Mesendoderm (in vitro differentiated cells): ENCODE results near the gene ZBED4.
A peak's percentile ranks its signal among the peaks of the same experiment; 100 is the strongest.

Experiments
- DNase-seq: peaks from one replicate; pipeline ENCODE4 v3.0.0; 2013
- H2AK5ac ChIP-seq: 2 replicates; pipeline ENCODE4 v1.6.1; 2013; ENCODE audit warnings: low read length, inconsistent platforms
- H2BK120ac ChIP-seq: 2 replicates; pipeline ENCODE4 v1.6.1; 2013; ENCODE audit warnings: low read depth, mild to moderate bottlenecking, low read length, moderate library complexity, mixed read lengths
- H2BK15ac ChIP-seq: replicated peaks from 2 replicates; pipeline ENCODE4 v1.6.1; 2013; ENCODE audit warnings: low read depth, mild to moderate bottlenecking, moderate library complexity
- H2BK5ac ChIP-seq: 2 replicates; pipeline ENCODE4 v1.6.1; 2013; ENCODE audit warnings: low read length, inconsistent platforms
- H3K18ac ChIP-seq: 2 replicates; pipeline ENCODE4 v1.6.1; 2013; ENCODE audit warnings: mild to moderate bottlenecking, low read length, mixed read lengths
- H3K23ac ChIP-seq: one replicate; pipeline ENCODE4 v1.6.1; 2013; ENCODE audit warnings: low read length
- H3K27ac ChIP-seq: 2 replicates; pipeline ENCODE4 v1.5.1; 2013; ENCODE audit warnings: low read depth, mild to moderate bottlenecking, inconsistent platforms, low read length, moderate library complexity
- H3K27me3 ChIP-seq: 2 replicates; pipeline ENCODE4 v1.6.1; 2013; ENCODE audit warnings: low read length, control low read depth, mild to moderate bottlenecking, inconsistent platforms; ENCODE audit not compliant: insufficient read depth, poor library complexity
- H3K36me3 ChIP-seq: 2 replicates; pipeline ENCODE4 v1.6.1; 2013; ENCODE audit warnings: low read length, inconsistent platforms; ENCODE audit not compliant: control insufficient read depth, insufficient read depth
- H3K4ac ChIP-seq: one replicate; pipeline ENCODE4 v1.6.1; 2013; ENCODE audit warnings: low read depth, mild to moderate bottlenecking, low read length, moderate library complexity
- H3K4me1 ChIP-seq: 2 replicates; pipeline ENCODE4 v1.6.1; 2013; ENCODE audit warnings: low read depth, low read length, inconsistent platforms; ENCODE audit not compliant: control insufficient read depth
- H3K4me2 ChIP-seq: 2 replicates; pipeline ENCODE4 v1.6.1; 2013; ENCODE audit warnings: low read length
- H3K4me3 ChIP-seq: 2 replicates; pipeline ENCODE4 v1.5.1; 2013; ENCODE audit warnings: mild to moderate bottlenecking, low read length
- H3K56ac ChIP-seq: one replicate; pipeline ENCODE4 v1.6.1; 2013; ENCODE audit warnings: low read length
- H3K79me1 ChIP-seq: 2 replicates; pipeline ENCODE4 v1.6.1; 2013; ENCODE audit warnings: low read length, inconsistent platforms
- H3K79me2 ChIP-seq: 2 replicates; pipeline ENCODE4 v1.6.1; 2013; ENCODE audit warnings: mild to moderate bottlenecking, low read length; ENCODE audit not compliant: control insufficient read depth, insufficient read depth
- H3K9ac ChIP-seq: 2 replicates; pipeline ENCODE4 v1.6.1; 2013; ENCODE audit warnings: low read length, inconsistent platforms
- H4K5ac ChIP-seq: one replicate; pipeline ENCODE4 v1.6.1; 2013; ENCODE audit warnings: low read length
- H4K8ac ChIP-seq: one replicate; pipeline ENCODE4 v1.6.1; 2013; ENCODE audit warnings: low read depth, mild to moderate bottlenecking, control low read depth, low read length, moderate library complexity
- WGBS: extraction: QIAGEN DNeasy Blood & Tissue Kit; methylation state at CpG from one replicate; pipeline ENCODE4 v1.1.7; 2013; ENCODE audit warnings: low lambda C conversion rate, missing lambda C conversion rate; ENCODE audit not compliant: insufficient coverage; ENCODE audit errors: extremely low coverage; 5-methylcytosine and 5-hydroxymethylcytosine counted together

ZBED4 gene

GRCh38 chr22:49917974-49918910 is 64.6 kb downstream of the ZBED4 start, which contains the start of the genes ALG12 and CRELD2:
Gene ALG12 (minus strand): TSS chr22:49918438. CDS start chr22:49913765, 4,673 bp downstream.
Gene CRELD2 (plus strand): TSS chr22:49918634. CDS start chr22:49918770, 136 bp downstream.
- Histone ChIP-seq H2AK5ac (no peak within 1 kb of the TSS), H3K56ac (peak within 1 kb of the TSS; percentile 97), H2BK15ac (no peak within 1 kb of the TSS), H3K4me3 (peak within 1 kb of the TSS; percentile 77), H3K27ac (peak within 1 kb of the TSS; percentile 97), H3K4me2 (peak within 1 kb of the TSS; percentile 71), H3K9ac (peak within 1 kb of the TSS; percentile 95), H3K23ac (peak within 1 kb of the TSS; percentile 45), H4K5ac (no peak within 1 kb of the TSS), H3K4me1 (no peaks in the 10 kb centered on the region), H3K27me3 (no peaks in the 10 kb centered on the region), H3K36me3 (peaks cover 7% of the 10 kb centered on the region), H2BK120ac (no peak within 1 kb of the TSS), H3K79me2 (no peaks in the 10 kb centered on the region), H3K18ac (peak within 1 kb of the TSS; percentile 85), H3K4ac (peak within 1 kb of the TSS; percentile 88), H4K8ac (no peak within 1 kb of the TSS), H3K79me1 (peaks cover 6% of the 10 kb centered on the region), H2BK5ac (peak within 1 kb of the TSS; percentile 85)
- peak; percentile 98 for DNase-seq
- no CpG with 5 or more reads among the region's 103 CpGs for WGBS

GRCh38 chr22:49918911-49919881 is 65.6 kb downstream of the ZBED4 start:
- peak overlapping the region; percentile 71 for H3K4me2 ChIP-seq
- peak overlapping the region; percentile 65 for H3K9ac ChIP-seq
- no peak for DNase-seq
- no peak overlapping the region for H2BK5ac ChIP-seq
- H3K4me1 ChIP-seq, result no peaks in the 10 kb centered on the region
- H3K36me3 ChIP-seq, result peaks cover 7% of the 10 kb centered on the region
- H4K8ac ChIP-seq, result no peak overlapping the region
- peak overlapping the region; percentile 75 for H3K4me3 ChIP-seq
- no peak overlapping the region for H3K18ac ChIP-seq
- no peaks in the 10 kb centered on the region for H3K27me3 ChIP-seq
- no CpG with 5 or more reads among the region's 47 CpGs for WGBS
- H3K79me2 ChIP-seq, result no peaks in the 10 kb centered on the region
- no peak overlapping the region for H3K4ac ChIP-seq
- peak overlapping the region; percentile 93 for H3K56ac ChIP-seq
- H3K79me1 ChIP-seq, result peaks cover 6% of the 10 kb centered on the region
- no peak overlapping the region for H3K23ac ChIP-seq
- no peak overlapping the region for H2AK5ac ChIP-seq
- no peak overlapping the region for H2BK120ac ChIP-seq
- H2BK15ac ChIP-seq, result no peak overlapping the region
- no peak overlapping the region for H4K5ac ChIP-seq
- no peak overlapping the region for H3K27ac ChIP-seq

GRCh38 chr22:49920859-49921258 is 67.2 kb downstream of the ZBED4 start:
- WGBS, result no CpG with 5 or more reads among the region's 18 CpGs
- Histone ChIP-seq H3K18ac (no peak overlapping the region), H3K56ac (no peak overlapping the region), H3K23ac (no peak overlapping the region), H3K79me2 (no peaks in the 10 kb centered on the region), H4K5ac (no peak overlapping the region), H2BK15ac (no peak overlapping the region), H3K4me2 (no peak overlapping the region), H3K36me3 (peaks cover 7% of the 10 kb centered on the region), H4K8ac (no peak overlapping the region), H3K4me1 (no peaks in the 10 kb centered on the region), H2BK120ac (no peak overlapping the region), H3K9ac (no peak overlapping the region), H3K4me3 (no peak overlapping the region), H3K79me1 (peaks cover 6% of the 10 kb centered on the region), H2AK5ac (no peak overlapping the region), H3K27ac (no peak overlapping the region), H2BK5ac (no peak overlapping the region), H3K4ac (no peak overlapping the region), H3K27me3 (no peaks in the 10 kb centered on the region)
- no peak for DNase-seq

GRCh38 chr22:49921508-49922278 is 68.0 kb downstream of the ZBED4 start:
- Histone ChIP-seq H3K27me3 (no peaks in the 10 kb centered on the region), H2AK5ac (no peak overlapping the region), H3K36me3 (peaks cover 7% of the 10 kb centered on the region), H2BK5ac (no peak overlapping the region), H3K9ac (no peak overlapping the region), H4K5ac (no peak overlapping the region), H3K79me1 (peaks cover 4% of the 10 kb centered on the region), H2BK15ac (no peak overlapping the region), H3K4ac (no peak overlapping the region), H3K4me2 (no peak overlapping the region), H3K27ac (no peak overlapping the region), H2BK120ac (no peak overlapping the region), H3K79me2 (no peaks in the 10 kb centered on the region), H3K4me1 (no peaks in the 10 kb centered on the region), H4K8ac (no peak overlapping the region), H3K4me3 (no peak overlapping the region), H3K18ac (no peak overlapping the region), H3K23ac (no peak overlapping the region), H3K56ac (no peak overlapping the region)
- WGBS, result no CpG with 5 or more reads among the region's 35 CpGs
- DNase-seq, result no peak

- Histone ChIP-seq H3K79me2 (no peaks in the 10 kb centered on the region), H3K18ac (no peak overlapping the region), H3K23ac (no peak overlapping the region), H3K4me3 (no peak overlapping the region), H4K8ac (no peak overlapping the region), H2BK120ac (no peak overlapping the region), H3K56ac (no peak overlapping the region), H3K36me3 (peaks cover 7% of the 10 kb centered on the region), H3K4ac (no peak overlapping the region), H3K27ac (no peak overlapping the region), H3K4me1 (no peaks in the 10 kb centered on the region), H4K5ac (no peak overlapping the region), H2BK5ac (no peak overlapping the region), H3K9ac (no peak overlapping the region), H3K79me1 (no peaks in the 10 kb centered on the region), H2AK5ac (no peak overlapping the region), H3K4me2 (no peak overlapping the region), H3K27me3 (no peaks in the 10 kb centered on the region), H2BK15ac (no peak overlapping the region)
- no CpG with 5 or more reads among the region's 22 CpGs for WGBS
- DNase-seq, result no peak
Observed at GRCh38 chr22:49922484-49922883, 68.8 kb downstream of the ZBED4 start.
